Measurements from ENCODE around the gene EARS2. TPM values are rescaled to one million over a fixed set of nuclear protein-coding genes. Genes with fewer than 3 reads are reported as not detected.

EARS2 gene
- total and polyA plus RNA-seq, 2 of the 4 experiments (the other 2 are of a cell fraction), result 28.1 to 37.8 TPM

- Histone ChIP-seq H3K9me1 (ENCODE audit: insufficient read depth, low read length) (peaks cover 3% of the 10 kb centered on the region; the same call in 1 of the 2 replicates), H2BK120ac (ENCODE audit: low read depth, low read length) (no peak overlapping the region), H3K9ac (ENCODE audit: low read depth, low read length) (no peak overlapping the region), H4K20me1 (ENCODE audit: insufficient read depth, low read length) (peaks cover 14% of the 10 kb centered on the region; the same call in 1 of the 2 replicates), H3K27ac (ENCODE audit: insufficient read depth, low read length) (no peak overlapping the region), H4K5ac (ENCODE audit: low read depth, low read length) (no peak overlapping the region), H4K91ac (ENCODE audit: insufficient read depth, low read depth, low read length) (no peak overlapping the region), H2BK5ac (ENCODE audit: low read depth, low read length, poor library complexity, severe bottlenecking) (no peak overlapping the region), H2AK5ac (ENCODE audit: low read depth, low read length) (no peak overlapping the region), H2BK15ac (ENCODE audit: low read depth, low read length) (no peak overlapping the region), H3K79me1 (ENCODE audit: low read depth in 1 of 2, low read length in 2 of 2) (peaks cover 42 to 46% of the 10 kb centered on the region in 2 experiments), H2AK9ac (replicated peaks; ENCODE audit: low read depth, low read length, poor library complexity) (no peak overlapping the region), H3K23ac (ENCODE audit: low read depth, low read length) (no peak overlapping the region), H3K4me1 (ENCODE audit: control insufficient read depth, insufficient read depth, low read length) (no peaks in the 10 kb centered on the region), H2AFZ (replicated peaks; ENCODE audit: low read length, poor library complexity) (no peak overlapping the region), H2BK20ac (ENCODE audit: low read depth, low read length) (no peak overlapping the region), H3K4ac (ENCODE audit: low read depth, low read length) (no peak overlapping the region), H3K27me3 (ENCODE audit: control insufficient read depth, insufficient read depth, low read length) (no peaks in the 10 kb centered on the region), H3K36me3 (ENCODE audit: control insufficient read depth, insufficient read depth, low read length) (peaks cover 79% of the 10 kb centered on the region), H3K4me2 (ENCODE audit: low read depth, low read length) (no peak overlapping the region), H3K18ac (ENCODE audit: low read depth, low read length) (no peak overlapping the region), H3K14ac (replicated peaks; ENCODE audit: low read depth, low read length) (no peak overlapping the region), H3K4me3 (ENCODE audit: insufficient read depth, low read depth, low read length) (no peak overlapping the region), H3K9me3 (ENCODE audit: control insufficient read depth, insufficient read depth, low read length) (no peaks in the 10 kb centered on the region), H4K8ac (ENCODE audit: low read depth in 2 of 2, low read length in 2 of 2) (no peak overlapping the region), H3K56ac (ENCODE audit: extremely low read depth, insufficient read depth, low read length) (no peak overlapping the region)
- dilution Hi-C loops (cut with HindIII; ENCODE audit: low sequenced_read_pairs, unreplicated experiment), result no loop called here
- CTCF ChIA-PET, result no interaction called here
- ATAC-seq (ENCODE audit: low read depth) (no peak), DNase-seq (no peak)
- intact Hi-C loops (cut with micrococcal nuclease), result no loop called here
- TF ChIP-seq FOS (IDR thresholded peaks at IDR 0.05; ENCODE audit: low read depth, low read length) (no peak), POLR2A (IDR thresholded peaks at IDR 0.05; ENCODE audit: low read depth, low read length) (no peak), NFE2L2 (IDR thresholded peaks at IDR 0.05; ENCODE audit: low read depth, low read length) (no peak), USF2 (IDR thresholded peaks at IDR 0.05; ENCODE audit: low read depth, low read length) (no peak), MAZ (IDR thresholded peaks at IDR 0.05; ENCODE audit: borderline replicate concordance, low read depth, low read length) (no peak), CEBPB (IDR thresholded peaks at IDR 0.05; ENCODE audit: low read depth, low read length) (no peak), ELK1 (IDR thresholded peaks at IDR 0.05; ENCODE audit: borderline replicate concordance, low read depth, low read length) (no peak)
- BruUV-seq (replicated peaks), result no TSS peak
- WGBS, 2 experiments (ENCODE audit: extremely low coverage in 2 of 2, insufficient read length in 1 of 2), result 100% methylated on average over 1 of the region's 9 CpGs; no CpG with 5 or more reads in 1 of the 2 experiments
- POLR2A ChIA-PET (ENCODE audit: unreplicated experiment), result no interaction called here
- in situ Hi-C loops (cut with MboI; ENCODE audit: low sequenced_read_pairs), result no loop called here
Measured at GRCh38 chr16:23564575-23565363, 7.6 kb upstream of the EARS2 start.
